Activated CD8-positive, alpha-beta memory T cell treated with anti-CD3 and anti-CD28 coated beads, Interleukin-2, amount 50 U/mL, for 1 hour (primary cell): ENCODE data around the gene HSD17B2.
"Not testable (repeated sequence)": the region's sequence is repeated elsewhere in the genome, so short reads cannot be mapped to it uniquely, and the experiment has no call there.

Experiments used
- DNase-seq: peaks from one replicate; pipeline ENCODE4 v3.0.0-alpha.2; 2020; ENCODE audit errors: extremely low read depth

HSD17B2 gene

GRCh38 chr16:82134846-82135245, 99.8 kb downstream of the HSD17B2 start:
- DNase-seq, result no peak

- DNase-seq, result no peak
Observed at GRCh38 chr16:82135844-82136243, 100.8 kb downstream of the HSD17B2 start.

GRCh38 chr16:82136956-82137821, 102.1 kb downstream of the HSD17B2 start:
- DNase-seq, result no peak

- DNase-seq, result no peak
Observed at GRCh38 chr16:82137822-82138167, 102.7 kb downstream of the HSD17B2 start.

- no peak for DNase-seq
Observed at GRCh38 chr16:82138478-82139285, 103.6 kb downstream of the HSD17B2 start.

GRCh38 chr16:82139286-82139571, 104.2 kb downstream of the HSD17B2 start:
- not testable (repeated sequence) for DNase-seq

- DNase-seq, result no peak
Observed at GRCh38 chr16:82146556-82146955, 111.5 kb downstream of the HSD17B2 start.

GRCh38 chr16:82146957-82147356, 111.9 kb downstream of the HSD17B2 start:
- DNase-seq, result no peak

- no peak for DNase-seq
Observed at GRCh38 chr16:82147546-82147945, 112.5 kb downstream of the HSD17B2 start.
